ENCODE measurements around the gene HLF.

HLF gene, protein sequence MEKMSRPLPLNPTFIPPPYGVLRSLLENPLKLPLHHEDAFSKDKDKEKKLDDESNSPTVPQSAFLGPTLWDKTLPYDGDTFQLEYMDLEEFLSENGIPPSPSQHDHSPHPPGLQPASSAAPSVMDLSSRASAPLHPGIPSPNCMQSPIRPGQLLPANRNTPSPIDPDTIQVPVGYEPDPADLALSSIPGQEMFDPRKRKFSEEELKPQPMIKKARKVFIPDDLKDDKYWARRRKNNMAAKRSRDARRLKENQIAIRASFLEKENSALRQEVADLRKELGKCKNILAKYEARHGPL

DNA sequence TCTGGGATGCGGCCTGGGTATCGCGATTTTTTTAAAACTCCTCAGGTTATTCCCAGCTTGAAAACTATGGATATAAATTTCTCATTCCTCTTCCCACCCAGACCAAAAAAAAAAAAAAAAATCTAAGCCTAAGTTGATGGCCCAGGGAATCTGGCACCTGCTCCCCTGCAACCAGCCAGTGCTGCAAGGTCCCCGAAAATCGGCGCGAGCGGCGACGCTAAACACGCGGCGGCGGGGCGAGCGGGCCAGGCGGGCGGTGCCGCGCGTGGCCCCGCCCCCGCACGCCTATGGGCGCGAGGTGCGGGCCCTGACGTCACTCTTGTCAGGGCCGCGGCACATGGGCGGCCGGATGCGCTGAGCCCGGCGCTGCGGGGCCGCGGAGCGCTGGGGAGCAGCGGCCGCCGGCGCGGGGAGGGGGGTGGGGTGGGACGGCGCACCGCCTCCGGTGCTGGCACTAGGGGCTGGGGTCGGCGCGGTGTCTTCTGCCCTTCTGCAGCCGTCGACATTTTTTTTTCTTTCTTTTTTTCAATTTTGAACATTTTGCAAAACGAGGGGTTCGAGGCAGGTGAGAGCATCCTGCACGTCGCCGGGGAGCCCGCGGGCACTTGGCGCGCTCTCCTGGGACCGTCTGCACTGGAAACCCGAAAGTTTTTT, at the start of gene HLF:
Gene HLF (plus strand): TSS at position 316 of the 654 bp plus-strand sequence. CDS start 525 bp downstream, outside the sequence.
- peak; percentile 67 for DNase-seq (ENCODE audit: low read depth)

DNA sequence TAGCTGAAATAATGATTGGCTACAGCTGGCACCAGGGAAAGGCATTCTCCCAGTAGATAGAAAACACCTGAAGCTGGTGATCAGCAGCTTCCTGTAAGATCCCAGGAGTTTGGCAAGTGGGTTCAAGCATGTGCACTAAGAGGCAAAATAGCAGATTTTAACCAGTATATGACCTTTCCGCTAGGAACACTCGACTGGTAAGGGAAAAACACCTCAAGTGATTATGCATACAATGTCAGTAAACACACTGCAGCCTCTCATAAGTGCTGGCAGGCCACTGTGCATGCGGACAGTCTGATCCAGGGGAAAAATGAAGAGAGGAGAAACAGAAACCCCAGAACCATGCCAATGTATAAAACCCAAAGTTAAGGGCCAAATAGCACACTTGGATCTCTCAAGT, 49.0 kb upstream of the HLF start:
- no peak for DNase-seq (ENCODE audit: low read depth)

DNA sequence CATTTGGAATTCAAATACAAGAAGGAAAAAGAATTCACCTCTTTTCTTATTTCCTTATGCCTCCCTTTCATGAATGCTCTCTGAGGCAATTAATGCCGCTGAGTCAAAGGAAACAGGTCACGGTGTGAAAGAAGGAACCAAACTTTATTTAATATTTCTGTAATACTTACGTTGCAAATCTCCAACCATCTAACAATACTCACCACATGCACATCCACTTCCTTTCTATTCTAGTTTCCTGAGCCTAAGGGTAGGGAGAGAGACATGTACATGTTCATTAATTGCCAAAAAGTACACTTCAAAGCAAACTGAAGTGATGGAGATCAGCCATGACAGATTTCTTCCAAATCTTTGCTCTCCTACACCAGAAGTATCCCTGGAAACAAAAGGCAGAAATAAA, 47.9 kb upstream of the HLF start:
- no peak for DNase-seq (ENCODE audit: low read depth)

DNA sequence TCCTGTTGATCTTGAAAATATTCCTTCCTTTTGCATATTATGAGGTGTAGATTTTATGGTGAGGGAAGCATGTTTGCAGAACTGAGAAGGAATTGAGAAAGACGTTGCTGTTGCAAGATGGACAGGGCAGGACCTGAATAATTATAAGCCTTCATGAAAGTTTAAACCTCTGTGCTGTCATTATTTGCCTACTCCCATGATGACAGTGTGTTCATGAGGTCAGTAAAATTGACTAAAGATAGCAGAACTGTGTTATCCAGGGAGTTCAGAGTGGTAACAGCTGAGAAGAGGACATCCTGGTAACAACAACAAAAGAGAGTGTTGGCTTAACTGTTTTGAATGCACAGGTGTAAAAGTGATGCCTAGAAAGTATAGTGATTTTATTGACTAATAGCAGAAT, 45.3 kb upstream of the HLF start:
- DNase-seq (ENCODE audit: low read depth): no peak

DNA sequence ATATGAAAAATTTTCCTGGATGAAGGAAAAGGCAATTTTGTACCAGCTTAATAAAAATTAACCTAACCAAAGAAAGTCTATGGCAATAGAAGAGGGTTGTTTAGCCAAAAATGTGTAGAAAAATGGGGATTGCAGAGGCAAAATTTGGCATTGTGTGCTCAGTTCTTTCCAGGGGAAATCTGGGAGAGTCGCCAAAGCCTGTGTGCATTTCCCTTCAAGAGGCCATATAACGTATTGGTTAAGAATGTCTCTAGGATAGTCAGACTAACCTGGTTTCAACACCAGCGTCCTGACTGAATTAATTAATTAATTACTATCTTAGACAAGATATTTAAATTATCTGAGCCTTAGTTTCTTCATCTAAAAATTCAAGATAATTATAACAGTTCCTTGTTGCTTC, 44.8 kb upstream of the HLF start:
- no peak for DNase-seq (ENCODE audit: low read depth)

DNA sequence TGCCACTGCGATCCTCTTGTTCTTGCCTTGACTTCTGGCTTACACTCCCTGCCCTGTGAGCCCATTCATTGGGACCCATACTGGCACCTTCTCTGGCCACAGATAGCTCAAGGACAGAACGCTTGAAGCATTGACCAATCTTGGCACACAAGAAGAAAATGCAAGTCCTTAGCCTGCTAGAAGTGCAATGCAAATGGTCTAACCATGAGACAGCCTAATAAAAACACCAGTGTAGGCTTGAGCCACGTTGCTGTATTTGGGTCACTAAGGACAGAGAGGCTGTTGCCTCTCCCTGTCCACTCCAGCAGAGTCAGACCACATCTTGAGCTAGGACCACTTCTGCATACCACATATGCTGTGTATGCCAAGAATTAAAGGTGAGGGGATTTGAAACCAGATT, 41.2 kb upstream of the HLF start:
- no peak for DNase-seq (ENCODE audit: low read depth)

DNA sequence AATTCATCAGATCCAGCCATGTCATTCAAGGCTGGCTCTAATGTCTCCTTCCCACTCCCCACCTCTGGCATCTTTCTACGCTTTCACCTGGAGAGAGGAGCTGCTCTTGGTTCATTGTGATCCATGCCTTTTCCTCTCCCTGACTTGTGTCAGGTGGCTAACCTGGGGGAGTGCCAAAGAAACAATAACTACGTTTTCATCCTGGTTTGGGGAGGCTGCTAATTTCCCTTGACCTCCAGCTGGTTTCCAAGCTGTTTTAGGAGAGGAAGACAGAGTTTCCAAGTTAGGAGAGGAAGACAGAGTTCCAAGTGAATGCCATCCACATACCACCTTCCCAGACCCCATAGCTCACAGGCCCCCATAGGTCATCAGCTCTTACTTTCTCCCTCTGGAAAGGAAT, 40.0 kb upstream of the HLF start:
- DNase-seq (ENCODE audit: low read depth): no peak

DNA sequence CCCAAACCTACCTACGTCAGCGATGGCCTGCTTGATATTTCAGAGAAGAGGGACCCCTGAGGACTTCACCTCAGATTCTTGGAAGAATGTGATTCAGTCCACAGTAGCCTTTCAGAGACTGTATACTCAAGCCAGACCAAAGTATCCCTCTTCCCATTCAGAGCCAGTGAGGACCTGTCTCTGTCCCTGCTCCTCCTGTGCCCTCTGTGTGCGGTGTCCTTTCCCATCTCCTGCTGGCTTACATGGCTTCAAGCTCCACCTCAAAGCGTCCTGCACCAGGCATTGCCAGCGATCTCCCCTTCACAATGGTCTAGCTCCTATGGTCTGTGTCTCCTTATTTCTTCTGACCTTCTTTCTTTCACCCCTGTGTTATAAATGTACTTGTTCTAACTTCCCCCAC, 39.5 kb upstream of the HLF start:
- DNase-seq (ENCODE audit: low read depth): no peak

DNA sequence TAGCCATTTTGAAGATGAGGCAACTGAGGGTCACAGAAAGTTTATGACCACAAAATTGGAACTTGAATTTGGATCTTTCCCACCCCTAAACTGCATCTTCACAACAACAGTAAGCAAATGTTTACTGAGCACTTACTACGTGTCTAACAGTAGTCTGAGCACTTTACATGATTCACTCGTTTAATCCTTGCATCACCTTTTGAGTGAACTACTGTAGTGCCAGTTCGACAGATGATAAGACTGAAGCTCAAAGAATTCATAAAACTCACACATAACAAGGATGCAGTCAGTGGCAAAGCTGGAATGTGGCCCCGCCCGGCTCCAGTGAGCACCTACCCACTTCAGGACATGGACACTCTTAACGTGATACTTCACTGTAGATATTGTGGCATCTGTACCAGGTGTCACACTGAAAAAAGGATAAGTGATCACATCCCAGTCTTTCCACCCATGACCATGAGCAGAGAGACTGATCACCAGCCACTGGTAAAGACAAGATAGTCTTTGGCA, 36.0 kb upstream of the HLF start:
- no peak for DNase-seq (ENCODE audit: low read depth)

DNA sequence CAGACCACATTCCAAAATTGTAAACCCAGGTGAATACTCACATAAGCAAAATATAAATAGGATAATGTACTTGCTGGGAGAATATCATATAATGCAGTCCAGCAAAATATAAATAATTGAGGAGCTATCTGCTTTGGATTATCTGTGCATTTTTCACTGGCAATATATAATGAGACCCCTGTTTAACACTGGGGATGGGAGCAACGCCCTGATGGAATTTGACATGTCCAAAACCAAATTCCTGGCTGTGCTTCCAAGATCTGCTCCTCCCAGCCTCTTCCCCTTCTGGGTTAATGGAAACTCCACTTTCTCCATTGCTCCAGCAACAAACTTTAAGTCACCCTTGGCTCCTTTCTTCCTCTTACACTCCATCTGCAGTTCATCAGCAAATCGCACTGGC, 35.5 kb upstream of the HLF start:
- DNase-seq (ENCODE audit: low read depth): no peak

DNA sequence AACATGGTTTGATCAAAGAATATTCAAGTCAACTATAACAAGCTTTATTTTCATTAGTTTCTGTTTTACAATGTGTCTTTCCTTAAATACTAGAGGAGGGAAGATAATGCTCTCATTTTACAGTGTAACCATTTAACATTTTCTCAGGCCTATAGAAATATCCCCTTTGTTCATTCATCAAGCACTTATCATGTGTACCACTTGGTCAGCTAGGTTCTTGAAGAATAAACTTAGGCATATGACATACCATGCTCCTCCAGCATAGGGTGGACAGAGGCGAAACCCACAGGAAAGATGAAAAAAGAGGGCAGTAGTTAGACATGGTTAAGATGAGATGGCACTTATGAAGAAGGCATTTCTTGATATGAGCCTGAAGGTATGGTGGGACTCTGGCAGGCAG, 34.0 kb upstream of the HLF start:
- no peak for DNase-seq (ENCODE audit: low read depth)

DNA sequence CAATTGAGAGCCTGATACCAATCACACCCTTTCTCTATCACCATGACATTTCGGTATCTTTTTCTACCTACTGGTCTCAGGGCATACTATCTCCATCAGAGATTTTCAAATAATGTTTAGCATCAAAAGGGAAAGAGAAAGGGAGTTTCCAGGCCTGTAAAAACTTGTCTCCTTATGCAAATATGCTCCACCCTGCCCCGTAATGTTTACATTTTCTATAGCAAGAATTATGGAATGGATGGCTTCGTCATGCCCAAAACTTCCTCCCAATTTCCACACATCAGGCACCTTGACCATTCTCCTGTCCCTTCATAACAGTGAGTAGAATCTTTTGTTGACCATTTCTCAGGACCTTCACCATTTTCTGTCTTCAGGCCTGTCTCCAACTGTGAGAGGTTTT, 30.9 kb upstream of the HLF start:
- DNase-seq (ENCODE audit: low read depth): no peak

DNA sequence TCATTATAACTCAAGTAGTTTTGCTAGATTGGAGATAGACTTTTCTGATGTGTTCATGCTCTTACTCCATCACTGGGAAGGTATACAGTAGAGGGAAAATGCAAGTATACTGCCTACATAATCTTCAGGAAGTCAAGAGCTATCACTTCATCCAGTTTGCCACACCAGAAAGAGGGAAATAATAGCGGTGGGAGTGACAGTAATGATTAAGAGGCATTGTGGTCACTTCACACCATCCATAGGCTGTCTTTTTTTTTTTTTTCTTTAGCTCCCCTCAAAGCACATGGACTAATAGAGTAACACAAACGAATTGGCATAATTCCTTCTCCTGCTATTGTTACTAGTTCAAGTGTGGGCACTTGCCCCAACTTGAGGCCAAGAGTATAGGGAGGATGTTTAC, 28.4 kb upstream of the HLF start:
- no peak for DNase-seq (ENCODE audit: low read depth)

DNA sequence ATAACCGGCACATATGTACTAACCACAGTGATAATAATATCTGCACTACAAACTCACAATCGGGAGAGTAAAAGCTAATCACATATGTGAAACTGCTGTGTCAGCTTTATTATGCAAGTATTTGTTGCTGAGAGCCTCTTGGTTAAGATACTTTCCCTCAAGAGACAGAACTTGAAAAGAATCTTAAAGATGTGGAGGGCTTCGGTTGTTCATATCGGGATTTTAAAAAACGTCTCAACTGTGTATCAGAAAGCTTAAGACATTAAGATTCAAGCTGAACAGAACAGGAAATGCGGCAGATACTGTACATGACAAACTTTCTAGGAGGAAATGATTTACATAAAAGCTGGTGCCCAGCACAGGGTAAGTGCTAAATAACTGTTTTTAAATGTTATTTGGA, 27.5 kb upstream of the HLF start:
- DNase-seq (ENCODE audit: low read depth): no peak

DNA sequence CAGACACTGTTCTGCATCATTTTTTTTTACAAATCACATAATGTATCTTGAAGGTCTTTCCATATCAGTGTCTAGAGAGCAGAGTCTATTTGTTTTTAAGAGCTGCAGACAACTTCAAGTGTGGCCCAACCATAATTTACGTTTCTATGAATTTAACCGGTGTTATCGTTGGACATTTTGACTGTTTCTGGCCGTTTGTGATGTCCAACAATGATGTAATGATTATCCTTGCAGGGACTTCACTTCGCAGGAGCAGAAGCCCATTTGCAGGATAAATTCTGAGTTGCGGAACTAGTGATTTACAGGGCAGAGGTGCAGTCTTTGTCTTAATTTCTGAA, 26.9 kb upstream of the HLF start:
- no peak for DNase-seq (ENCODE audit: low read depth)

DNA sequence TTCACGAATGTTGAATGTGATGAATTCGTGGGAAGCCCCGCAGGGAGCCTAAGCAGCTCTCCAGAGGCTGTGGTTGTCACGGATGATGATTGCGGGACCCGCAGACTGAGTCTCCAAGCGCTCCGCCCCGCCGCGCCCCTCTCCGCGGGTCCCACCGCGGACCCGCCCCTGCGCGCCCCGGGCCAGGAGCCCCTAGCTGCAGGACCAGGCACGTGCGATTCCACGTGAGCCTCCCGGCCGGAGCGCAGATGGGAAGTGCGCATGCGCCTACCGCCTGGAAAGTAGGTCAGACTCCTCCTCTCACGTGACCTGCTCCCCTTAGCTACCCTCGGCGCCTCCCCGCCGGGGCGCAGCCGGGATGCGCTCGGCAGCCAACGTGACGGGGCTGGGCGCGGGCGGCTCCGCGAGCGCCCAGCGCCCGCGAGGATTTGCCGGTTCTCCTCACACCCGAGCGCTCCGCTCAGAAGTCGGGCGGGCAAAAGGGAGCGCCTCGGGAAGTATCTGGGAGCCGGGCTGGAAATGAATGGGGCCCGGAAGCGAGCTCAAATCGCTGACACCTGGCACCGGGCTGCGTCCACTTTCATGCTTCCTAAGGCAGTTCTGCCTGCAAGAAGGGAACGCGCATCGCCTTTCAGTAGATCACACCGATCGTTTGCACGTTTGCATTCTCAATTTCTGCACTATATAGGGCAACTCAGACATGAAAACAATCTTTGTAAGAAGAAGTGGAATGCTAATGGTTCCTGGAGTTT, 26.4 kb upstream of the HLF start:
- DNase-seq (ENCODE audit: low read depth): peak; percentile 83

DNA sequence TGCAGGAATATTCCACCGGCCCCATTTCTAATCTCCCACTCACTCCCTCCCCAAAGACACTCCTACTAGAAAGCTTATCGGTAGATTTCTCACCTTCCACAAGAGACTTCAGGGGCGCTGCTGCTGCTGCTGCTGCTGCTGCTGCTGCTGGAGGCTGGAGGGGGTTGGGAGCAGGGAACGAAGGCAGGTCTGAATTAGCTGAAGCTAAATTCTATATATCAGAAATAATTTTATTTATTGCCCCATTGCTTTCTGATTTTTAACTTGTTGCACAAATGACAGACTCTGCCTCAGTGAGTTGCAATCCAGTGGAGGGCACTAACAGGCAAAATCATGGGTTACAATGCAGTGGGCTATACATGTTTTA, 25.8 kb upstream of the HLF start:
- DNase-seq (ENCODE audit: low read depth): no peak

DNA sequence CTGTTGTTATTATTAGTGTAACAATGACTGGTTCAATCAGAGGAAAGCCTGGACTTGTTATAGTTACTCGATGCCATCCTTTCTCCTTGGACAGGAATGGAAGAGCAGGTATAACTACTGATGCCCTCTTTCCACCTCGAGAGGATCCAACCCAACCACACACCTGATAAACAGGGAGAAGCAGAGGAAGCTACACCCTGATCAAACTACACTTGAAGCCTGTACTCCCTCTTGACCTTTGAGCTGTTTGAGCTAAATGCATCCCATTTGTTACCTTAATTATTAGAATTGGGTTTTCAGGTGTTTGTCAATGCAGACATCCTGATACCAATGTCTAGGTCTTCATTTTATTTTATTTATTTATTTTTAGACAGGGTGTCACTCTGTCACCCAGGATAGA, 23.7 kb upstream of the HLF start:
- no peak for DNase-seq (ENCODE audit: low read depth)

DNA sequence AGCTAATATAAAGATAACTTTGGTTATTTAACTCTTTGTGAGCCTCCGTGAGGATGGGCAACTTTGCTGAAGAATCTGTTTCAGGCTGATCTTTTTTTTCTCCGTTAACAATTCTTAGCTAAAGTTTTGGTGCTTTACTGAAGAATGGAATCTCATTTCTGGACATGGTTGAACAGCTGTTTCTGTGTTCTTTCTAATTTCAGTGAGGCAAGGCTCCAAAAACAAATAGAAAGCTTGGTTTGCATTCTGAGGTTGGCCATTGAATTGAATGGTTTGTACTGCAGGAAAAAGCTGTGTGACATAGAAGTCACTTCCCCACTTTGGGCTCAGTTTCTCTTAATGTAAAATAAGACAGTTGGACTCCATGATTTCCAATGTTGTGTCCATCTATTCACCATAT, 22.3 kb upstream of the HLF start:
- no peak for DNase-seq (ENCODE audit: low read depth)

DNA sequence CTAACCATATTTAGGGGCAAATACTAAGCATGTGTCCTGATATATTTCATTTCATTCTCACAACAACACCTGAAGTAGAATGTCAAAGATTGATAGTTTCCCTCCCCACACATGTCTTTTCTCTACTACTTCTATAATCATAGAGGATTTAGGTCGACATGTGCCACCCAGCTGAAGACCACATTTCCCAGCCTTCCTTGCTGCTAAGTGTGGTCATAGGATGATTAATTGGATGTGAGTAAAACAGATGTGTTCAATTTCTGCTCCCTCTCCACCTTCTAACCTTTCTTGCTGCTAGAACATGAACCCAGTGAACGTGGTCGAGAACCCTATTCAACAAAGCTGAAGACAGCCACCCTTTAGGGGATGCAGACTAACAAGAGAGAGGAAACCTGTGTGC, 18.8 kb upstream of the HLF start:
- no peak for DNase-seq (ENCODE audit: low read depth)

DNA sequence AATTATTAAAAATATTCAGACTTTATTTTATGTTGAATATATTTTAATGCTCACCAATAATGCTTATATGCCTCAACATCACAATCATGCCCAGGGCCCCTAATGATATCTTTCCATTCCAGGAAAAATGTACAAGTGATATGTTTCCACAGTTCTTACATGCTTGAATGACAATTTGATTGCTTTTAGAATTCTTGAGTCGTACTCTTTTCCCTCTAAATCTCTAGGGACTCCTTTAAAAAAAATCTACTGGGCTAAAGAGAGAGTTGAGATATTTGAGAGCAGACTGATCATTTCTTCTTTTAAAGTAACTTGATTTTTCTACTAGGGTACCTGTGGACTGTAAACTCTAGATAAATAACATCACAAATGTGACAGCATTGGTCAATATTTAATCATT, 18.2 kb upstream of the HLF start:
- DNase-seq (ENCODE audit: low read depth): no peak

DNA sequence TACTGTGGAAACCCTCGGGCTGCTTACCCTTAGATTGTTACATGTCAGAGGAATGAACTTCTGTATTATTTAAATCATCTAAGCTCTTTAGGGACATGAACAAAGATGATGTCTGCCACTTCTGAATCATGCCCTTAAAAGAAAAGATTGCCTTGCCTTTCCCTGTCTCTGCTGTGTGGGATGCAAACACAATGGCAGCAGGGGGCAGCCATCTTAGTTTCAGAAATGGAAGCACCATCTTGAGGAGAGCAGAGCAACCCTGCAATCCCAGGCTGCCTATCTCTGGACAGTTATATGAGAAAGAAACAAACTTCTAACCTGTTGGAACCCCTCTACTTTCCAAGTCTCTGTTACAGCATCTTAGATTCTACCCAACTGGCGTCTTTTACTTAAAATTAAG, 16.7 kb upstream of the HLF start:
- no peak for DNase-seq (ENCODE audit: low read depth)

DNA sequence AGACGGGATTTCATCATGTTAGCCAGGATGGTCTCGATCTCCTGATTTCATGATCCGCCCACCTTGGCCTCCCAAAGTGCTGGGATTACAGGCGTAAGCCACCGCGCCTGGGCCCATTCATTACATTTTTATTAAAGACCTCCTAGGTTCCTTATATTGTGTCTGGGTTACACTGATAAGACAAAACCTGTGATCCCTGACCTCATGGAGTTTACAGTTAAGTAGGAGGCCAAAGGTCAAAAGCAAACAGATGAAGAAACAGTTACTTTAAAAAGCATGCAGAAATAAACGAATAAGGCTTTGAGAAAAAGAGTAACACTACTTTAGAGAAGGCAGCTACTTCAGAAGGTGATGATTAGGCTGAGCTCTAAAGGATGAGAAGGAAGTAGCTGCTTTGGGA, 14.9 kb upstream of the HLF start:
- DNase-seq (ENCODE audit: low read depth): no peak

DNA sequence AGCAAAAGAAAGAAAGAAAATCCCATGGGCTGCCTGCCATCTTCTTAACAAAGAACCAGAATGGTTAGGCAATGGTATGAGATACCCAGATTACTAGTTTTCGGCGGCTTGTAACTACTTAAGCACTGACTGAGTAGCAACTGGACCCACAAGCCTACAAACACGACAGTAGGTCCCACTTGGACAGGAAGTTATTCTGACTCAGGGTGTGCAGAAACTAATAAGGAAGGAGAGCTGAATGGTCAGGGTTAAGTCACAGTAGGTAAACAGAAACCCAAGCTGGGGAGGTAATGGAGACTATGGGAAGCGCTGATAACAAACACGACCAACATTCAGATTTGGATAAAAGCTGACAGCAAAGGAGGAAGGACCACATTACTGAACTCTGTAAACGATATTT, 10.4 kb upstream of the HLF start:
- DNase-seq (ENCODE audit: low read depth): no peak

All from activated T-helper 1 cell treated with Interleukin-2 at 50 U/mL for 16 hours (primary cell).